KG1 (cell line): ENCODE data around the gene KRT13.

Experiments
- DNase-seq: peaks from one replicate; lab custom pipeline; 2025; lab: John Stamatoyannopoulos, UW

KRT13 gene

DNA sequence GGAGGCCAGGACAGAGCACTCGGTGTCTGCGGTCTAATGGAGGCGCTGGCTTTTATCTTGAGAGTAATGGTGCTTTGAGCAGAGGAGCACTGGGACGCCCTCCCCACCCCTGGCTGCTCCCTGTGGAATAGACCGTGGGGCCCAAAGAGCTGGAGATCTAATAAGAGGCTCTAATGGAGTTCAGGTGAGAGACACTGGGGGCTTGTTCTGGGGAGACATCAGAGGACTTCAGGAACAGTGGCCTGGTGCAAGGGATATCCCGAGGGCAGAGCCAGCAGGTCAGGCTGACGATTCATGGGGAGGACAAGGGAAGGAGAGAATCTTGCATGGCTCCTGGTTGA, 32.2 kb upstream of the KRT13 start:
- DNase-seq = no peak

DNA sequence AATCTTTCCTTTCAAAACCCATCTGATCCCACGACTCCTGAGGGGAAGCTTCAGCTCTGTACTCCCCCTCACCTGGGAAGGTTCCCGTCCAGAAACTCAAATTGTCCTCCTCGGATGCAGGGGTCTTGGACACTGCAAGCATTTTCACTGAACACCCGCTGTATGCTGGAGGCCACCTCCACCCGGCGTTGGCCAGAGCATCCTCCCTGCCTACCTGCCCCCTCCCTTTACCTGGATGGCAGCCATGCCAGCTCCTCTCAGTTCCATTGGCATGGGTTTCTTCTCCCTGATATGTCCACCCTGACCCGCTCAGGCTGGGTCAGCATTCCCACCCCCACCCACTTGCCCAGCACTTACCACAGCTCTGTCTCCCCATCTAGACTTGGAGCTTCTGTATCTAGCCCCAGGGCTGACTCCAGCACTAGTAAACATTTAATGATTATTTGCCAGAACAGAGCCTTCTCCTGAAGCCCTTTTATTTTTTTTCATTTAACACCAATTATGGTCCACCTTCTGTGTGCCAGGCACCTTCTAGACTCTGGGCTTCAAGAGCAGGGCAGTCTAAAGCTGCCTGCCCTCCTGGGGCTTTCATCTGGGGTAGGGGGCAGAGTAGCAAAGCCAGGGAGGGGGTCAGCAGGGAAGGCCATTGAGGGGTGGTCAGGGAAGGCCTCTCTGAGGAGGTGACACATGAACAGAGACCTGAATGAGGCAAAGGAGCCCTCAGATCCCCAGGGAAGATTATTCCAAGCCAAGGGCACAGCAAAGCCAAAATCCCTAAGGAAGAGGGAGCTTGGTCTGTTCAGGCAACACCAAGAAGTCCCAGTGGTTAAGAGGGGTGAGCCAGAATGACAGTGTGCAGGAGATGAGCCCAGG, 31.6 kb upstream of the KRT13 start:
- DNase-seq = no peak

DNA sequence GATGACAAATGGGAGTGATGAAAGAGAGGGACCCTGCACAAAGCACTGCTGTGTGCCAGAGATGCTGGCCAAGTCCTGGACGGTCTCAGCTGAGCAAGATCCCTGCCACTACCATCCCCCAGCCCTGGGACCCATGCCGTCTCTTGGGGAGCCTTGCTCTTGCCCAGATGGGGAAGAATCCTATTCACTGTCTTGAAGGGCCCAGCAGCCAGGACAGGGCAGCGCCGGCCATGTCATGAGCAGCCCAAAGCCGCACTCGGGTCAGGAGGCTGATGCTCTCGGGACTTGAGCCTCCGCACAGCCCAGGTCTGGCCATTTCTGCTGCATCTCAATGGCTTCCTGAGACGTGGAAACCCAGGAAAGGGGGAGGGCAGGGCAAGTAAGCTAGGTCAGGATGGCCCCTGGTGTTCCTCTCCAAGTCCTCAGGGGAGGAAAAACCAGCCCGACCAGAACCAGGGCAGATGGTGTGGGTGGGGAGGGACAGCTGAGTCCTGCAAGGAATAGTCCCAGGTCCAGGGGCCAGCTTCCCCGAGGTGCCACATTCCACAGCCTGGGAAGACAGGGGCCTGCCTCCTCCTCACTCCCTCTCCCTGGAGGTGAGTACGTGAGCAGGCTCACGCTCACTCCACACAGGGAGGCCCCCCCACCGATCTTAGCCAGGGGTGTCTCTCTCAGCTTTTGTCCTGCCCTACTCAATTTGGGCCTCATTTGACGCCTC, 30.5 kb upstream of the KRT13 start:
- DNase-seq = no peak

DNA sequence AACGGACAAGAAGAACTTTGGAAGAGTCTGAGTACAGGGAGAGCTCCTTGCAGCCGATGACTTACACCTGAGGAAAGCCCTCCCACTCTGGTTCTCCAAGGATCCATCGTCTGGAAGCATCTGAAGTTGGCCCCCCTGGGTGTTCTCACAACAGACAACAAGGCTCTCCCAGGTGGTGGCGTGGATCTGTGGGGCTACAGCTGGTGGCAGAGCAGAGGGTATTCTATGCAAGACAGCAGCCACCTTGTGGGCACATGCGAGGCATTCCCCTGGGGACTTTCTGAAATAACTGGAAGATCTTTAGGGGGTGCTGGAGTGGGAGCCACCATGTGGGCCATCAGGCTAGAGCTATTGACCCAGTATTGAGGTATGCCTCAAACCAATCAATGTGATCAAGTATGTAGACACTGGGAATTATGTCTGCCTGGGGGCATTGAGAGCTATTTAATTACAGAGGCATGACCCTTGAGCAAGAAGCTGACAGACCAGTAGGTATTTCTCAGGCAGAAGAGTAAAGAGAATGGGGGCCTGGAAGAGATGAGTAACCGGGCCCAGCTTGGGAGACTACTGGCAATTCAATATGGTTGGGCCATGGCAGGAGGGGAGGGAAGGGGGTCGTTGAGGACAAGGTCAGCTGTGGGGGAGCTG, 29.6 kb upstream of the KRT13 start:
- DNase-seq = no peak

DNA sequence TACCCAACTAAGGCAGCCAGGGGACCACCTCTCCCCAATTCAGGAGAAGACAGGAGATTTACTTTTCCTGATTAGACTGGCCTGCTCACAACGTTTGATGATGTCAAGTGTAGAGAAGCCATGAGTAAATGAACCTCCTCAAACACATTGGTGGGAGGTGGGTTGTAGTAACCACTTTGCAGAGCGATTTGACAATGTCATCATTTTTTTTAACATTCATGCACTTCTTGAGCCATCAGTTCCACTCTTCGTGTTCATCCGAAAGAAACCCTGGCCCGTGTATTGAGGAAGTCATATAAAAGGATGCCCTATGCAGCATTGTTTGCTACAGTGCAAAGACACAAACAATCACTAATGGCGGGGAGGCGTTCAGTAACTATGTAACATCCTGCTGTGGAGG, 28.2 kb upstream of the KRT13 start:
- DNase-seq = no peak

DNA sequence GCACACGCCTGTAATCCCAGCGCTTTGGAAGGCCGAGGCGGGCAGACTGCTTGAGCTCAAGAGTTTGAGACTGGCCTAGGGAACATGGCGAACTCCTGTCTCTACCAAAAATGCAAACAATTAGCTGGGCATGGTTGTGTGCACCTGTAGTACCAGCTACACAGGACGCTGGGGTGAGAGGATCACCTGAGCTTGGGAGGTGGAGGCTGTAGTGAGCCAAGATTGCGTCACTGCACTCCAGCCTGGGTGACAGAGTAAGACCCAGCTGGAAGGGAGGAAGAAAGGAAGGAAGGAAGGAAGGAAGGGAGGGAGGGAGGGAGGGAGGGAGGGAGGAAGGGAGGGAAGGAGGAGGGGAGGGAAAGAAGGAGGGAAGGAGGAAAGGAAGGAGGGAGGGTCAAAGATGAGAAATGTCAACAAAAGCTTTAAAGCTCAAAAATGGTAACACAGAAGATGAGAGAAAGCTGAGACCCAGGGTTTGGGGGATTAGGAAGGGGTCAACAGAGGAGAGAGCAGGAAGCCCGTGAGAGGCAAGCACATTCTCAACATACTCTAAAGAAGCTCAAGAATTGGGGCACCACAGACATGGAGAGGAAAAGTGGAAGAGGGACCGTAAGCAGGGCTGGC, 27.6 kb upstream of the KRT13 start:
- no peak for DNase-seq

DNA sequence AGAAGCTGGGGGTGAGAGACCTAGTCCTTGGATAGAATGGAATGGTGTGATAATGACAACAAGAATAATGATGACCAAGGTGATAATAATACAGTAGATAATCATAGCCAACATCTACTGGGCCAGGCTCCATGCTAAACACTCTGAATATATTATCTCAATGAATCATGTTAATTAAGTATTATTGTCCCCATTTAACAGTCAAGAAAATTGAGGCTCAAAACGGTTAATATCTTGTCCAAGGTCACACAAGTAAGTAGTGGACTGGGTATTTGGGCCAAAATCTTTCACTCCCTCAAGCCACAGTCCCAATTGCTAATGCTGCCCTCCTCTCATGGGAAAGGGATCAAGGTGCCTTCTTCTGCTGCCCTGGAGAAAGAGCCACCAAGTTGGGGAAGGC, 26.6 kb upstream of the KRT13 start:
- no peak for DNase-seq

DNA sequence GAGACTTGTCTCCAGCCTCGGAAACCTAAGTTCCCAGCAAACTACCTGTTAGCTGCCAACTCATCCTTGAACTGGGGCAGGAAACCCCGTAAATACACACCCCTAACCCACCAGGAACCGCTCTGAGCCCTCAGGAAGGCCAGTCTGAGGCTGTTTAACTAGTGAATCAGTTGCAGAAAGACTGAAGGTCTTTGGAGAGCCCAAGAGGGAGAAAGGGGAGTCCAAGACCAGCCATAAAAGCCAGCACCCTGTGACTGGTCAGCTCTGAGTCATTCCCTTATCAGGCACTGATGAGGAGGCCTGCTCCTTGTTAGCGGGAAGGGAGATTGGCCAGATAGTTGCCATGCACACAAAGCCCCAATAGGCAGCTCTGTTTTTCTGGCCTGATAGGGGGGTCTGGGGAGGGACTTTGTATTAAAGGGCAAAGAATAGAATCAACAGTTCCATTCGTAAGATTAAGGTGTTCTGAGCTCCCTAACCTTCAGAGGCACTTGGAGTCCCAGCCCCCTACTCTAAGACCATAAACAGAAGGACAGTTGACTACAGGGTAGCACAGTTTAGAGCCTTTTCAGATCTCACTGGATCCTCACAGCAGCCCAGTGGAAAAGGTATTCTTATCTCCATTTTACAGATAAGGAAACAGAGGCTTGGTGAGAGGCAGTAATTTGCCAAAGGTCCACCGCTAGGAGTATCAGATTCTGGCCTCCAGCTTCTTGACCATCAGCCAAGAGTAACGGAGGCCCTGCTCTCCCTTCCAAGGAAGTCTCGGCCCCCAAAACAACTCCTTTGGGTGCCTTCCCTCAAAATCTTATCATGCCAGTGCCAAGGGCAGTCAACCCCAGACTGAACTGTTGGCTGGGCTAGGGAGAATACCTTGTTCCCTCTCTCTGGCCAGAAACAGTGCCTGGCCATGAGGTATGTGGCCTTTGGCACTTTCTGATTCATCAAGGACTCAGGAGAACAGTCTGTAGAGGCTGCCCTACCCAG, 24.9 kb upstream of the KRT13 start:
- no peak for DNase-seq

DNA sequence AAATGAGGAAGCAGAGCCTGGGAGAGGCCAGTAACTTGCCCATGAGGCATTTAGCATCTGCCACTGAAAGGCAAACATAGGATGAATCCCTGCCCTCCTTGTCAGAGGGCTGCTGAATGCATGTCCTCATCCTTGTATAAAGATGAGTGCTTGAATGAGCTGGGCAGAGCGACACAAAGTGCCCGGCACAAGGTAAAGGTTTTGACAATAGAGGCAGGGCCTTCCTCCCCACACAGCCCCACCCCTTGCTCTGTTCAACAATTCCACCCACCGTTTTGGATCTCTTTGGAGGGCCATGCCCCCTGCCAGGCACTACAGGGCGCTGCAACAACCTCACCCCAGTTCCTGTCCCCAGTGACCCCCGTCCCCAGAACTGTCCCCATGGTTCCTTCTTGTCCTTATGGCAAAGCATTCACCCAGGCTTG, 24.1 kb upstream of the KRT13 start:
- no peak for DNase-seq

DNA sequence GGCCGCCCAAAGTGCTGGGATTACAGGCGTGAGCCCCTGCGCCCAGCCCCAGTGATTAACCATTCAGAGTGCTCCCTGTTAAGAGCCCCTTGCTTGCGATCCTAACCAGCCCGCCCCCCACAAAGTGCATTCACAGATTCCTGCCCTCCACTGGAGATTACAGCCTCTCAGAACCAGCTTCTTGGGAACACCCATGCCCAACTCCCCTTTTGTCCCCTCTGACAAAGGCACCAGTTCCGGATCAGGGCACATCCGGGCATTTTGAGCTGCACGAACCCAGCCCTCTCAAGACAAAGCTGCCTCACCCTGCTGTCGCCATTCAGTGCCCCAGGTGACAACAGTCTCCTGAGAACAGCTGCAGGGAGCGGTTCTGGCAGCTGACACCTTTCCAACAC, 23.5 kb upstream of the KRT13 start:
- DNase-seq = no peak

DNA sequence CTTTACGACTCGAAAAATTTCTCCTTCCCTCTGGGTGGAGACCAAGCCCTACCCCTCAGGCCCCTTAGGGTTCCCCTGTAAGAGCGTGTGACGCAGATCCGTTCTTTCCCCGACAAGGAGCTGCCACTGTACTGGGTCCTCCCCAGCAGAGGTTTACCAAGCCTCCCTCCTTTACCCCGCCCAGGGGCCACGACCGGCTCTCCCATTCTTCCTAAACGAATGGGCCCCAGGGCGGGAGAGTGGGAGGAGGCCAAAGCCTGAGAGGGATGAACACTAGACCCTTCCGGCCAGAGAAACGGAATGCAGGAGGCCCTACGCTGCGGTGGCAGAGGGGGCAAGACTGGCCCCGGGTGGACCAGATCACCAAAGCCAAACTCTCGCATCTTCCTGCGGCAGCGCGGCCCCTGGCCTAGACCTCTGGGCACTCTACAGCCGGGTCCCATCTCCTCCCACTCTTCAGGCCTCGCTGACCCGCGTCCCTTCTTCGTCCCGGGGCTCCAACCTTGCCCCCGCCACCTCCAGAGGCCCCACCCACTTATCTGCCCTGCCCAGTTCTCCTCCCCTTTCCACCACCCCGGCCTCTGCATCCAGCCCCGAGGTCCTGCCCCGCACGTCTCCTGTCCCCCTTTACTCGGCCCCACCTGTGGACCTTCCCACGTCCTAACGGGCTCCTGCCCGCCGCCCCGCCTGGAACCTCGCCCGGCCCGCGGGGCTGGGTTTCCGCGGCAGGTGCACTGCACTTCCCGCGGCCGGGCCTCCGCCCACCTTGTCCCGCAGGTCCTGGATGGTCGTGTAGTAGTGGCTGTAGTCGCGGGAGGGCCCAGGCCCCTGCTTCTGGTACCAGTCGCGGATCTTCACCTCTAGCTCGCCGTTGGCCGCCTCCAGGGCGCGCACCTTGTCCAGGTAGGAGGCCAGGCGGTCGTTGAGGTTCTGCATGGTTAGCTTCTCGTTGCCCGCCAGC, 21.9 kb upstream of the KRT13 start:
- DNase-seq = no peak

DNA sequence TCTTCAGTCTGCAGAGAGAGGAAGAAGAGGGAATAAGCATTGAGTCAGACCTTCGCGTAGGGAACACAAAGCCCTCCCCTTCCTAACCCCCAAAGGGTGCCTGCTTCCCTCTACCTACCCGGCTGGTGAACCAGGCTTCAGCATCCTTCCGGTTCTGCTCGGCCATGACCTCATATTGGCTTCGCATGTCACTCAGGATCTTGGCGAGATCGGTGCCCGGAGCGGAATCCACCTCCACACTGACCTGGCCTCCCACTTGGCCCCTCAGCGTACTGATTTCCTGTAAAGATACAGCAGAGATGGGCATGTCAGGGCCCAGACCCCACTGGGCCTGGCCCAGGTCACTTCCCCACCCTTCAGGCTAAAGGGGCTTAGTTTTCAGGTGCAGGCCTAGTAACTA, 18.8 kb upstream of the KRT13 start:
- no peak for DNase-seq

DNA sequence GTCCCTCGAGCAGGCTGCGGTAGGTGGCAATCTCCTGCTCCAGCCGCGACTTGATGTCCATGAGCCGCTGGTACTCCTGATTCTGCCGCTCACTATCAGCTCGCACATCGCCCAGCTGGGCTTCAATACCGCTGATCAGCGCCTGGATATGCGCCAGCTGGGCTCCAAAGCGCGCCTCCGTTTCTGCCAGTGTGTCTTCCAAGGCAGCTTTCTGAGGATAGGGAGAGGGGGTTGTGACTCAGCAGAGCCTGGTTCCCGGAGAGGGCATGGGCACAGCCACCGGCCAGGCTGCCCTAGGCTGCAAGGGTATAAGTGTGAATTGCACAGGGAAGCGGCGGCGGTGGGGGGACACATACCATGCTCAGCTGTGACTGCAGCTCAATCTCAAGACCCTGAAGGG, 18.4 kb upstream of the KRT13 start:
- DNase-seq = no peak

DNA sequence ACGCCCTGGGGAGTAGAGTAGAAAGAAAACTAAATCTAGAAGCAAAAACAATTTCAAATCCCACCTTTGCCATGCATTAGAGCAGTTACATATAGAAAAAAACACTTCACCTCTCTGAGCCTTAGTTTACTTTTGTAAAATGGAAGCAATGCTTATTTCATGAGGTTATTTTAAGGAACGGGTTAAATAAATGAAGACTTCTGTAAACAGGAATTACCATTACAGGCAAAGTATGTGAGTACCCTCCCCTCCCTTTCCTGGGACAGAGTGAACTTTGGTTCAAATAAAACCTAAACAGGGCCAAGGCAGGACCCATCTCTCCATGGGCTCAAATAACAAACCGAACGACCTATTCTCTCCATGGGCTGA, 17.8 kb upstream of the KRT13 start:
- no peak for DNase-seq

DNA sequence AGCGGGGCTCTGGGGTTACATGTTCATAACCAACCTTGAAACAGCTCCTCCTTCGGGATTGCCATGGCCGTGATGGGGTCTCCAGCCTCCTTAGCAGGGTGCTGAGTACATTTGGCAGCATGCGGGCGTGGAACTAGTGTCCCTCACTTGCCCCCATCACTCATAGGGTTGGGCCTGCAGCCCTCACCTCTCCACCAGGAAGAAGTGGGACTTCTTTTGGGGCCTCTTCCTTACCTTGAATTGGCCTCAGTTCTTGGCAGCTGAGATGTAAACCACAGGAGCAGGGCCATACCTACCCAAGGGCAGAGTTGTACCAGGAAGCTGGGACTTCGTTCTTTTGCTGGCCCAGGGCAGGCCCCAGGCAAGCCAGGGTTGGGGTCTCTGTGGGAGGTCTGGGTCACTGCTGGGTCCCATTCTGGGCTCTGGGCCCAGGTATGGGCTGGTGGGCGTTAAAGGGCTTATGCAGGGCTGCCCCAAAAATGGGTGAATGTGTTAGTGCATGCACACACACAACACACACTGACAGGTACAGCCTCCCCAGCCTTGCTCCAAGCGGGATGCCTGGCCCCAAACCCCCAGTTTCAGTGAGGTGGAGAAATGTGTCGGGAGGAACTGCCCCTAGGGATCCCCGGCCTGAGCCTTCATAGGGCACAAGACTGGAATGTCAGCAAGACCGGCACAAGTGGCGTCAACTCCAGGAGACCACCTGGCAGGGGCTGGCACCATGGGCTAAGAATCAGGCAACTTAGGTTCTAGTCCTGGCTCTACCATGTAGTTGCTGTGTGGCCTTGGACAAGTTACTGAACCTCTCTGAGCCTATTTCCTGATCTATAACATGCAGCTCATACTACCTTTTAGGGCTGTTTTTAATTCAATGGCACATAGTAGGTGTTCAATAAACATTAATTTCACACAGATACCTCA, 17.2 kb upstream of the KRT13 start:
- DNase-seq = no peak

DNA sequence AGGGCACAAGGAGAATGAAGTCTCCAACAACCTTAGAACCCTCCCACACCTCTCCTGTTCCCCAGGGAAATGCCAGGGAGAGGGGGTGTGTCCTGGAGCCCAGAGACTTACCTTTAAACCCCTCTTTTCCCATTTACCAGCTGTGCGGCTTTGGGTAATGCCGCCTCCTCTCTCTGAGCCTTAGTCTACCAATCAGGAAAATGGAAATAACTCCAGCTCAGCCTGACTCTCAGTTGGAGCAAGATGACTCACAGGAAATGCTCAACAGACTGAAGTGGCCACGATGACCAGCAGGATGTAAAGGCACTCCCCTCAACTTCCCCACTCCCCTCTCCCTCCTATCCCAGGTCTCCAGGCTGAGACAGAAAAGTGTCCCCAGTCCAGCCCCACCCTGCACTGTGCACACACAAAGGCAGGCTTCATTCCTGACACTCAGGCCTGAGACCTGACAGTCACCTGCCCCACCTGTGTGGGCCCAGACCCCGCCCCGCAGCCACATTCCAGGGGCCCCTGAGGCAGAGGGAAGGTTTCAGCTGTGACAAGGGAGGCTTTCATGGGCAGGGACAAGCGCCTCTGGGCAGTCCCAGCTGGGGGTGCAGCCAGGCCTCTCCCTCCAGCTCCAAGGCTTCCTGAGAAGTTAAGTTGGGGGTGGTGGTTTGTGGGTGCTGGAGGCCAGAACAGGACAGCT, 16.3 kb upstream of the KRT13 start:
- DNase-seq = no peak

DNA sequence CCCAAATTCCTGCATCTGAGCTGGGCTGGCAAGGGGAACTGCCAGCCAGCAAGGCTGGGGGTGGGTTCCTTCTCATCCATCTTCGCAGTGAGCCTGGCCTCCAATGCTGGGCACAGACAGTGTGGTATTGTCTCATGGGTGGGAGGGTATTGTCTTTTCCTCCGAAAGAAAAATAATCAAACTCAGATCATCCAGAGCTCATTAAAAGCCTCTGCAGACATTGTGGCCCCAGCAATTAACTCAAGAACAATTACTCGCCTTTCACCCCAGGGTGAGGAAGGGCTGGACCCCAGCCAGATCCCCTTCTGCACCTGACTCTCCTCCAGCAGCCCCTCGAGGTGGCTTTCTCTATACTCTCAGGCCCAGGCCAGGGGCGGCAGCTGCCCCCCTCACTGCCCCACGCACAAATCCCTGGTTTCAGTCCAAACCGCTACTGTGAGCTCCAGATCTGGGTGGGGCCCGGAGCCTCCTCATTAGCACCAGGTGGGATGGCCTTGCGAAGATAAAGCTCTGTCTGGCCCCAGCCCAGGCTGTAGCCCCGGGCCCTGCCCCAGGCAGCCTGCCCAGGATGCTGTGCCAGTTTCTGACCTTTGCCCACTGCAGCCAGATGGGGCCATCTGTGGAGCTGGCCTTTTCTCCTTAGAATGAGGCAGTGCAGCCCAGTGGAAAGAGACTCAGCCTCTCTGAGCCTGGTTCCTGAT, 15.6 kb upstream of the KRT13 start:
- no peak for DNase-seq
